ENCODE measurements around the gene OGFR.

OGFR gene

DNA sequence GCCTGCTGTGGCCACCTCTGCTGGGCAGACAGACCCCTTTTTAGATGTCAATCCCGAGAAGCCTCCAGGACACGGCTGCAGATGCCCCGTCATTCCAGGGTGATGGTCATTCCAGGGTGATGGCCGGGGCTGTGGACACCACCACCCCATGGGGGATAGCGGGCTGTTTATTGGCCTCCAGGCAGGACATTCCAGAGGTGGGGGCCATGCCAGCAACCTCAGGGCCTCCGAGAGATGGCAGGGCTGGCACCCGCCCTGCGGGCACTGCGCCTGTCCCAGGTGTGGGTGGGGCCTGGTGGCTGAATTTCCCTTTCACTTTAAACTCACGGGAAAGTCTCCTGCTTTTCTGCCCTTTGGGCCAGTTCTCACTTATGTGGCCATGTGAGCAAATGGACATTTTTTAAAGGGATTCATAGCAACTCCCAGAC lies 26.7 kb downstream of the OGFR start:
- no peak overlapping the region for H3K4me3 ChIP-seq (ENCODE audit: low read length)

DNA sequence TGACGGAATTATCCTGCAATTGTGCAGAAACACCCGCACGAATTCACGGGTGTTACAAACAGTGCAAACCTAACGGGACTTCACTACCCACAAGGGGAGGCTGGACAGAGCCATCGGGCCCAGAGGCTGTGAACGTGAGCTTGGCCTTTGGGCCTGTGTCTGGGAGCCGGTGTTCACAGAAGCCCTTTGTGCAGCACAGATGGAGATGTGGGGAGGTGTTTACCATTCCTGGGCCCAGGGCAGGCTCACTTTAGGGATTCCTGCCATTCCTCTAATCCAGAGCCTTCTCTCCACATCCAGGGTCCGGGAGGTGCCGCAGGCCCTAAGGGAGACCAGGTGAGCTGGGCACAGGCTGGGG lies 27.2 kb downstream of the OGFR start:
- no peak for DNase-seq (ENCODE audit: low read depth)
- TF ChIP-seq, protein P1, sequence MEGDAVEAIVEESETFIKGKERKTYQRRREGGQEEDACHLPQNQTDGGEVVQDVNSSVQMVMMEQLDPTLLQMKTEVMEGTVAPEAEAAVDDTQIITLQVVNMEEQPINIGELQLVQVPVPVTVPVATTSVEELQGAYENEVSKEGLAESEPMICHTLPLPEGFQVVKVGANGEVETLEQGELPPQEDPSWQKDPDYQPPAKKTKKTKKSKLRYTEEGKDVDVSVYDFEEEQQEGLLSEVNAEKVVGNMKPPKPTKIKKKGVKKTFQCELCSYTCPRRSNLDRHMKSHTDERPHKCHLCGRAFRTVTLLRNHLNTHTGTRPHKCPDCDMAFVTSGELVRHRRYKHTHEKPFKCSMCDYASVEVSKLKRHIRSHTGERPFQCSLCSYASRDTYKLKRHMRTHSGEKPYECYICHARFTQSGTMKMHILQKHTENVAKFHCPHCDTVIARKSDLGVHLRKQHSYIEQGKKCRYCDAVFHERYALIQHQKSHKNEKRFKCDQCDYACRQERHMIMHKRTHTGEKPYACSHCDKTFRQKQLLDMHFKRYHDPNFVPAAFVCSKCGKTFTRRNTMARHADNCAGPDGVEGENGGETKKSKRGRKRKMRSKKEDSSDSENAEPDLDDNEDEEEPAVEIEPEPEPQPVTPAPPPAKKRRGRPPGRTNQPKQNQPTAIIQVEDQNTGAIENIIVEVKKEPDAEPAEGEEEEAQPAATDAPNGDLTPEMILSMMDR (IDR thresholded peaks at IDR 0.05; ENCODE audit: insufficient read depth, low read depth, low read length, missing control alignments) = no peak

More for the DNA sequence above, 26.7 kb downstream of the OGFR start:
- no peak for DNase-seq (ENCODE audit: low read depth)
- TF ChIP-seq, protein P1 (IDR thresholded peaks at IDR 0.05; ENCODE audit: insufficient read depth, low read depth, low read length, missing control alignments) = no peak

DNA sequence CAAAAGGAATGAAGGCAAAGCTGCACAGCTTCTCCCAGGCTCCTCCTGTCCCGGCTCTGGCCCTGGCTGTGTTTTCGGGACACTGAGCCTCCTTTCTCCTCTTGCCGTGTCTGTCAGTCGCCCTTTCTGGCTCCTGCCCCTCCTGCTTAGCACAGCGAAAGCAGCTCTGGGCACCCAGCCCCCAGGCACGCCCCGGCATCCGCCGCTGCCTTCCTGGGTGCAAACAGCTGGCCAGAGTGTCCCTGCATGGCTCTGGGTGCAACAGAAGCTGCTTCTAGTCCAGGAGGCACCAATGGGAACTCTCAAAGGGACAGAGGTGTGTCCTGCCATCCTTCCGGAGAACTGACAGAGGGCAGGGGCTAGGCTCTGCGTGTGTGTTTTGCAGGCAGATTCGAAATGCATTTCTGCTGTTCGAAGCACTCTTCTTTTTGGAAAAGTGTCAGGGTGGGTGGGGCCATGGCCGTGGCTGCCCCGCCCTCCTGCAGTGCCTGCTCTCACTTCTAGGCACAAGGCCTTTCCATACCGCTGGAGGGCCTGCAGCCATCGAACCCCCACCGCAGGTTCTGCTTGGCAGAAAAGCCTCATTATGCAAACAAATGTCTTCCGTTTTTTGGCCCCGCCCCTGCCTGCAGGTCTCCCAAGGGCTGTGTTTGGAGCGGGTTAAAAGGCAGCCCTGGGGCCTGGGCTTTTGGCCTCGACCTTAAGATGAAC lies 27.7 kb downstream of the OGFR start:
- no peak overlapping the region for H3K4me3 ChIP-seq (ENCODE audit: low read length)
- TF ChIP-seq, protein P1 (IDR thresholded peaks at IDR 0.05; ENCODE audit: insufficient read depth, low read depth, low read length, missing control alignments) = no peak
- DNase-seq (ENCODE audit: low read depth) = no peak

More for the DNA sequence above, 27.2 kb downstream of the OGFR start:
- no peak overlapping the region for H3K4me3 ChIP-seq (ENCODE audit: low read length)

DNA sequence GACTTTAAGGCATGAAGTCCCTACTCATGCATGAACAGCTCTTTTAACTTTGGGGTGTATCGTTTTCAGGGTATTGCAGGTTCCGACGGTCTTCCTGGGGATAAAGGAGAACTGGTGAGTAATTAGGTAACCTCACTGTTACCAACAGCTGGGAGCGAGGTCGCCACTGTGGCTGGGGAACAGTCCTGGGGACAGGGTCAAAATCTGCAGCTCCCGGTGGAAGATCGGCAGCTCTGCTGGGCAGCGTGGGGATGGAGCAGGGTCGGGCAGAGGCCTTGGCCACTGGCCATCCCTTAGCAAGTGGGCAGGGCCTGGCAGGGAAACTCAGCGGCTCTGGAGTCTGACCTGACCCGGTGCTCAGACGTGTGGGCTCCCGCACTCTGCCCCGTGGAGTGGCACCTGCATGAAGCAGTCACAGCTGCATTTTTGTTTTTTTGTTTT lies 28.3 kb downstream of the OGFR start:
- no peak for DNase-seq (ENCODE audit: low read depth)
- TF ChIP-seq, protein P1 (IDR thresholded peaks at IDR 0.05; ENCODE audit: insufficient read depth, low read depth, low read length, missing control alignments) = no peak
- no peak overlapping the region for H3K4me3 ChIP-seq (ENCODE audit: low read length)

DNA sequence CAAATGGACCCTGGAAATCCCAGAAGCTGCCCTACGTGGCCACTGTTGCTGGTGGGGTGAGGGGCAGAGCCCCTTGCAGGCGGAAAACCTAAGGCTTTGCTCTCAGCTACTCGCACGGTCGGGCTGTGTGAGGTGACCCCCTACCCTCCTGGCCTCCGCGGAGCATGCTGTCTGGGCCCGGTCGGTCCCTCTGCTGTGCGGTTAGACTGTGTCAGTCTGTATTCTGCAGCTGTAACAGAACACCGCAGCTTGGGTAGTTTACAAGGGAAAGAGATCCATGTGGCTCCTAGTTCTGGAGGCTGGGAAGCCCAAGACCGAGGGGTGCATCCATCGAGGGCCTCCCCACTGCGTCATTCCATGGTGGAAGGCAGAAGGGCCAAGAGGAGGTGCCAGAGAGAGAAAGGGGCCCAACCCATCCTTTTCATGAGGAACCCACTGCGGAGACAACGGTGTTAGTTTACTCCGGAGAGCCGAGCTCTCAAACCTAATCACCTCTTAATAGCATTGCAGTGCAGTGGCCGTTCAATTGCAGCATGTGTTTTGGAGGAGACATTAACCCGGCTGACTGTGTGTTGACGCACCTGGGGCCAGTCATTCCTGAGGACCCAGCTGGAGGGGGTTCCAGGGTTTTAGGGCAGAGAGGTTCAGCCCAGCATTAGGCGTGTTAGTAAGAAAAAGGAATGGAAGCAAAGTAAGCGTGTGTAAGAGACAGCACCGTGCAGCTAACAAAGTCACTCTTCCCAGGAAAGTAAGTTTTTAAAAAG lies 30.5 kb downstream of the OGFR start:
- DNase-seq (ENCODE audit: low read depth) = no peak
- TF ChIP-seq, protein P1 (IDR thresholded peaks at IDR 0.05; ENCODE audit: insufficient read depth, low read depth, low read length, missing control alignments) = no peak
- H3K4me3 ChIP-seq (ENCODE audit: low read length) = no peak overlapping the region

DNA sequence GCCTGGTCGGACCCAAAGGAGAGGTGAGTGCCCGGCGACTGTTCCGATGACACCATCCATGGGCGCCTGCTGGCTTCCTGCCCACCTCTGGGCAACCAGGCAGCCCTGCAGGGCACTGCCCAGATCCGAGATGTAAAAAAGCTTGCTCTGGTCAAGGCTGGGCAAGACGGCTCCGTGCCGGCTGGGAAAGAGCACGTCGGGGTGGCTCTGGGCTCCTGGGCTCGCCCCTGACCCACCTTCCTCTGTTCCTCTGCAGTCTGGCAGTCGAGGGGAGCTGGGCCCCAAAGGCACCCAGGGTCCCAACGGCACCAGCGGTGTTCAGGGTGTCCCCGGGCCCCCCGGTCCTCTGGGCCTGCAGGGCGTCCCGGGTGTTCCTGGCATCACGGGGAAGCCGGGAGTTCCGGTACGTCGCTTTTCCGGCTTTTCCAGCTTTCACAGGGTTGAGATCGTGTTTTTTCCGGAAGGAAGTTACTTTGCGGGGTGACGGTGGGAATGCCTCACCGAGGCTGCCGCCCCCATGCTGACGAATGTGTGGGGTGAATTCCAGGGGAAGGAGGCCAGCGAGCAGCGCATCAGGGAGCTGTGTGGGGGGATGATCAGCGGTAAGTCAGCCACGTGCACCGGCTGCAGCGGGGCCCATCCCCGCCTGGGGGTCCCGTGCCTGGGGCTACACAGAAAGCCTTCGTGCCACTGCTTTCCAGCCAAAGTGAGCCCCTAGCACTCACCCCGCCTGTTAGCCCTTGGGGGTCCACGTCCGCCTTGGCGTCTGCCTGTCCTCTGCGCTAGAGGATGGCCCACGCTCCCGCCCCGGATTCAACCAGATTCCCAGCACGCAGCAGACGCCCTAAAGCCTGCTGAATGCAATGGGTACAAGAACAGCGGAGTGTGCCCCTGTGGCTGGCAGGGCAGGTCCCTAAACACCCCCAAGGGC lies 31.6 kb downstream of the OGFR start:
- DNase-seq (ENCODE audit: low read depth) = peak; percentile 46
- TF ChIP-seq, protein P1 (IDR thresholded peaks at IDR 0.05; ENCODE audit: insufficient read depth, low read depth, low read length, missing control alignments) = no peak
- no peak overlapping the region for H3K4me3 ChIP-seq (ENCODE audit: low read length)

All from epithelial cell of esophagus (primary cell).